ENCODE measurements around the gene TTC17. TPM values are rescaled to one million over a fixed set of nuclear protein-coding genes. Genes with fewer than 3 reads are reported as not detected.

The TTC17 gene
- total and polyA plus RNA-seq, 9 of the 15 experiments (the other 6 are each of a cell fraction or from before 2014, with no cell fraction given) = 19.7 to 99.1 (median 53.3) TPM

DNA sequence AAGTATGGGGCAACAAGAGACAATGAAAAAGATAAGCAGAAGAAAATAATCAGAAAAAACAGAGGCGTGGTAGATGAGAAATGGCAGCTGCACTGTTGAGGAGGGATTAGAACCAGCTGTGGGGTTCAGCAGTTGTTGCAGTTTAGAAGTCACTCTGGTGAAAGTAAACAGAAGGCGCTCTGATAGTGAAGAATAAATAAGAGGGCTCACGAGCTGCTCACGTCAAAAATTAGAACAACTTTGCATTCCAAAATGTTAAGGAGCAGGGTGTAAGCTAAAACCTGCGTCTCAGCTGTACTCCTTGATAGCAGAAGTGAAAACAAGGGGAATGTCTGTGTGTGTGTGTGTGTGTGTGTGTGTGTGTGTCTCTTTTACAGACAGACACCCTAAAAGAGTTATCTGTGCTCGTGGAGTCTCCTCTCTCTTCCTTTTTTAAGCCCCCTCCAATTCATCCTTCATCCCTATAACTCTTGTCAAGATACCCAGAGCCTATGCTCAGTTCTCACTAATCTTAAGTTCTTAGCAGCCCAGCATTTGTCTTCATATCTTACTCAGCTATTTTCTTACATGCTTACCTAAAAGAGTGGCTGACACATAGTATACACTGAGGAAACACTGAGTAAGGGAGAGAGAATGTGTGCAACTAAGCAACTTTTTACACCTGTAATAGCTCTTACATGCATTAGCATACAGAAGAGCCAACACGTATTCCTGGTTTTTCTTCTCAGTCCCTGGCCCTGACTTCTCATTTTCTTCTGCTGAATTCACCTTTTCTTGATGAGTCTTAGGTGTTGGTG, 8.9 kb downstream of the TTC17 start (continued):
- no peak for TF ChIP-seq ARID3A (IDR thresholded peaks at IDR 0.05; ENCODE audit: borderline replicate concordance, low read depth, low read length)
- no peak for TF ChIP-seq RFX1 (IDR thresholded peaks at IDR 0.05)
- TF ChIP-seq FIP1L1 (IDR thresholded peaks at IDR 0.05; ENCODE audit: low read depth, low read length, poor library complexity, severe bottlenecking) = no peak
- TF ChIP-seq NCOR1 (IDR thresholded peaks at IDR 0.05) = peak; percentile 27; the same call in 1 of the 2 replicates
- TF ChIP-seq BRD4 (IDR thresholded peaks at IDR 0.05) = no peak
- no peak for TF ChIP-seq CBX2 (IDR thresholded peaks at IDR 0.05; ENCODE audit: insufficient read depth, low read length, poor library complexity, severe bottlenecking)
- TF ChIP-seq ZNF316 (IDR thresholded peaks at IDR 0.05) = peak; percentile 81
- no peak for TF ChIP-seq HNRNPLL (IDR thresholded peaks at IDR 0.05; ENCODE audit: low read depth, low read length, poor library complexity, severe bottlenecking)
- no peak for TF ChIP-seq SRF (CRISPR knock-in tag; IDR thresholded peaks at IDR 0.05)
- TF ChIP-seq HMGN3 (IDR thresholded peaks at IDR 0.05; ENCODE audit: borderline replicate concordance, extremely low read depth, insufficient read length, low read depth, low read length) = no peak
- peak; percentile 65; the same call in 1 of the 2 replicates for TF ChIP-seq TAL1 (IDR thresholded peaks at IDR 0.05)
- no peak for TF ChIP-seq POLR3G (IDR thresholded peaks at IDR 0.05; ENCODE audit: extremely low read depth, insufficient read length, insufficient replicate concordance)
- no peak for TF ChIP-seq EHMT2 (IDR thresholded peaks at IDR 0.05)
- no peak for TF ChIP-seq HDAC6 (IDR thresholded peaks at IDR 0.05; ENCODE audit: low read depth, low read length)
- no peak for TF ChIP-seq SMAD2 (IDR thresholded peaks at IDR 0.05; ENCODE audit: low read depth, low read length)
- TF ChIP-seq, protein P1, sequence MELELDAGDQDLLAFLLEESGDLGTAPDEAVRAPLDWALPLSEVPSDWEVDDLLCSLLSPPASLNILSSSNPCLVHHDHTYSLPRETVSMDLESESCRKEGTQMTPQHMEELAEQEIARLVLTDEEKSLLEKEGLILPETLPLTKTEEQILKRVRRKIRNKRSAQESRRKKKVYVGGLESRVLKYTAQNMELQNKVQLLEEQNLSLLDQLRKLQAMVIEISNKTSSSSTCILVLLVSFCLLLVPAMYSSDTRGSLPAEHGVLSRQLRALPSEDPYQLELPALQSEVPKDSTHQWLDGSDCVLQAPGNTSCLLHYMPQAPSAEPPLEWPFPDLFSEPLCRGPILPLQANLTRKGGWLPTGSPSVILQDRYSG (tag; conservative IDR thresholded peaks at IDR 0.05; ENCODE audit: low read depth) = no peak
- TF ChIP-seq, protein P2, sequence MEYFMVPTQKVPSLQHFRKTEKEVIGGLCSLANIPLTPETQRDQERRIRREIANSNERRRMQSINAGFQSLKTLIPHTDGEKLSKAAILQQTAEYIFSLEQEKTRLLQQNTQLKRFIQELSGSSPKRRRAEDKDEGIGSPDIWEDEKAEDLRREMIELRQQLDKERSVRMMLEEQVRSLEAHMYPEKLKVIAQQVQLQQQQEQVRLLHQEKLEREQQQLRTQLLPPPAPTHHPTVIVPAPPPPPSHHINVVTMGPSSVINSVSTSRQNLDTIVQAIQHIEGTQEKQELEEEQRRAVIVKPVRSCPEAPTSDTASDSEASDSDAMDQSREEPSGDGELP (CRISPR knock-in tag; IDR thresholded peaks at IDR 0.05; ENCODE audit: borderline replicate concordance) = no peak
- no peak for TF ChIP-seq GATAD2A (IDR thresholded peaks at IDR 0.05)

Measured in K562 (cell line).